PC-3 (cell line): Measurements from ENCODE around the gene ATP5PD. TPM values are rescaled to one million over a fixed set of nuclear protein-coding genes. Genes with fewer than 3 reads are reported as not detected.

Experiments used
- ATAC-seq: fragments of 200-7000 bp; cut with Tn5 transposase; 2 replicates; pipeline ENCODE4 v1.9.1; 2020; ENCODE audit warnings: mild to moderate bottlenecking, moderate library complexity
- BruUV-seq: library from RNA; stranded (reverse); fragments of 400-500 nt; replicated peaks from 2 replicates; lab custom pipeline; 2021; lab: Mats Ljungman, UMichigan
- CTCF ChIA-PET: fragments of 300-600 bp; sonication (Branson Sonifier 250); formaldehyde crosslinking; loops from one replicate; lab custom pipeline; 2022; ENCODE audit warnings: antibody characterized with exemption; lab: Charles Lee
- POLR2A ChIA-PET: fragments of 300-600 bp; sonication (Branson Sonifier 250); formaldehyde crosslinking; loops from one replicate; lab custom pipeline; 2022; ENCODE audit warnings: antibody characterized with exemption; ENCODE audit not compliant: unreplicated experiment; lab: Charles Lee
- DNase-seq: peaks from one replicate; pipeline ENCODE4 v3.0.0-alpha.2; 2015
- H2AFZ ChIP-seq: fragments of 300-600 bp; sonication (generic); 2 replicates; pipeline ENCODE4 v1.6.0; 2016; ENCODE audit warnings: antibody characterized with exemption, low read length
- H3F3A ChIP-seq: fragments of 300-600 bp; sonication (generic); one replicate; pipeline ENCODE4 v1.6.0; 2017; ENCODE audit warnings: antibody characterized with exemption, low read length, control low read depth, mild to moderate bottlenecking; ENCODE audit not compliant: unreplicated experiment
- H3K27ac ChIP-seq: fragments of 300-600 bp; sonication (generic); 2 replicates; pipeline ENCODE4 v1.5.1; 2016; ENCODE audit warnings: mild to moderate bottlenecking, low read length
- H3K27me3 ChIP-seq: fragments of 300-600 bp; sonication (generic); 2 replicates; pipeline ENCODE4 v1.6.1; 2016; ENCODE audit warnings: low read length, mixed read lengths
- H3K36me3 ChIP-seq: fragments of 300-600 bp; sonication (generic); 2 replicates; pipeline ENCODE4 v1.6.1; 2016; ENCODE audit warnings: low read depth, mixed run types, low read length, mixed read lengths
- H3K4me1 ChIP-seq: fragments of 300-600 bp; sonication (generic); 2 replicates; pipeline ENCODE4 v1.5.1; 2016; ENCODE audit warnings: low read length; ENCODE audit not compliant: insufficient read depth
- H3K4me2 ChIP-seq: fragments of 300-600 bp; sonication (generic); 2 replicates; pipeline ENCODE4 v1.6.0; 2016; ENCODE audit warnings: low read length
- H3K4me3 ChIP-seq: fragments of 300-600 bp; sonication (generic); 2 replicates; pipeline ENCODE4 v1.5.1; 2016; ENCODE audit warnings: mild to moderate bottlenecking, low read length, mixed read lengths
- H3K79me2 ChIP-seq: fragments of 300-600 bp; sonication (generic); 2 replicates; pipeline ENCODE4 v1.6.1; 2017; ENCODE audit warnings: low read length, mixed read lengths
- H3K9ac ChIP-seq: fragments of 300-600 bp; sonication (generic); 2 replicates; pipeline ENCODE4 v1.6.0; 2016; ENCODE audit warnings: mild to moderate bottlenecking, low read length
- H3K9me2 ChIP-seq: fragments of 300-600 bp; sonication (generic); replicated peaks from 2 replicates; pipeline ENCODE4 v1.6.1; 2016; ENCODE audit warnings: mixed run types, low read length, mixed read lengths
- H3K9me3 ChIP-seq: fragments of 300-600 bp; sonication (generic); 2 replicates; pipeline ENCODE4 v1.6.1; 2016; ENCODE audit warnings: low read length, mixed read lengths
- H4K20me1 ChIP-seq: fragments of 300-600 bp; sonication (generic); 2 replicates; pipeline ENCODE4 v1.6.1; 2016; ENCODE audit warnings: low read length, mixed read lengths
- CTCF ChIP-seq: fragments of 300-600 bp; sonication (generic); conservative IDR thresholded peaks from 2 replicates; pipeline ENCODE4 v1.5.1; 2017; ENCODE audit warnings: antibody characterized with exemption, low read depth, mild to moderate bottlenecking, low read length
- EZH2 ChIP-seq: fragments of 300-600 bp; sonication (generic); IDR thresholded peaks from one replicate; pipeline ENCODE4 v1.6.1; 2017; ENCODE audit warnings: antibody characterized with exemption, mild to moderate bottlenecking, low read length; ENCODE audit not compliant: unreplicated experiment
- EZH2phosphoT487 ChIP-seq: fragments of 300-600 bp; sonication (generic); IDR thresholded peaks from 2 replicates; pipeline ENCODE4 v1.6.1; 2018; ENCODE audit warnings: mild to moderate bottlenecking, antibody characterized with exemption, low read length, borderline replicate concordance
- intact Hi-C: fragments of 100-400 bp; cut with micrococcal nuclease; formaldehyde crosslinking; loops from 2 replicates; pipeline ENCODE4 v1.9.0; 2023
- total RNA-seq: library from RNA; depleted of rRNA; stranded (reverse); fragments of >200 nt; gene quantifications from 2 replicates; pipeline ENCODE4 v1.2.3, GENCODE V29; 2014

Gene ATP5PD
- total RNA-seq, 1 experiment from 2014 or later, result 361 TPM

GRCh38 chr17:74999523-74999922 lies 47.2 kb downstream of the ATP5PD start:
- ChIA-PET POLR2A (no interaction called here), CTCF (interaction anchor here (0.6 kb wide), 1 partner anchor 55 kb away, joined by 5 read pairs; no protein-coding TSS in a partner anchor)
- H3K27ac ChIP-seq, result no peak overlapping the region
- H2AFZ ChIP-seq, result no peak overlapping the region
- no peak overlapping the region for H3K4me2 ChIP-seq
- H3K9me2 ChIP-seq, result no peaks in the 10 kb centered on the region
- no peaks in the 10 kb centered on the region for H3F3A ChIP-seq
- ATAC-seq (no peak), DNase-seq (no peak)
- no peaks in the 10 kb centered on the region for H3K27me3 ChIP-seq
- intact Hi-C loops, result no loop called here
- no peaks in the 10 kb centered on the region for H4K20me1 ChIP-seq
- H3K79me2 ChIP-seq, result no peaks in the 10 kb centered on the region
- no peaks in the 10 kb centered on the region for H3K9me3 ChIP-seq
- BruUV-seq, result no TSS peak
- no peak overlapping the region for H3K4me3 ChIP-seq
- no peak overlapping the region for H3K9ac ChIP-seq
- H3K36me3 ChIP-seq, result peaks cover 9% of the 10 kb centered on the region
- H3K4me1 ChIP-seq, result no peaks in the 10 kb centered on the region
- TF ChIP-seq EZH2phosphoT487, result no peak
- TF ChIP-seq EZH2, result no peak
- TF ChIP-seq CTCF, result no peak

GRCh38 chr17:74998783-74999182 lies 48.0 kb downstream of the ATP5PD start:
- Histone ChIP-seq H3K4me3 (no peak overlapping the region), H3K9me2 (no peaks in the 10 kb centered on the region), H3K27me3 (no peaks in the 10 kb centered on the region), H3K4me2 (no peak overlapping the region), H4K20me1 (no peaks in the 10 kb centered on the region), H3K9ac (no peak overlapping the region), H3K27ac (no peak overlapping the region), H3K9me3 (no peaks in the 10 kb centered on the region), H3K79me2 (no peaks in the 10 kb centered on the region), H3K36me3 (peaks cover 13% of the 10 kb centered on the region), H2AFZ (no peak overlapping the region), H3K4me1 (no peaks in the 10 kb centered on the region), H3F3A (no peaks in the 10 kb centered on the region)
- intact Hi-C loops, result no loop called here
- ATAC-seq (no peak), DNase-seq (no peak)
- BruUV-seq, result no TSS peak
- POLR2A ChIA-PET, result no interaction called here
- TF ChIP-seq EZH2, result no peak
- no peak for TF ChIP-seq EZH2phosphoT487
- TF ChIP-seq CTCF, result no peak
- CTCF ChIA-PET, result no interaction called here

- DNase-seq, result no peak
- no peaks in the 10 kb centered on the region for H3K9me3 ChIP-seq
- BruUV-seq, result no TSS peak
- H3K4me3 ChIP-seq, result no peak overlapping the region
- CTCF ChIA-PET, result no interaction called here
- no peak for ATAC-seq
- TF ChIP-seq EZH2 (no peak), CTCF (no peak), EZH2phosphoT487 (no peak)
- no peak overlapping the region for H3K9ac ChIP-seq
- no peak overlapping the region for H3K4me2 ChIP-seq
- no peaks in the 10 kb centered on the region for H3F3A ChIP-seq
- peaks cover 9% of the 10 kb centered on the region for H3K36me3 ChIP-seq
- no peak overlapping the region for H2AFZ ChIP-seq
- intact Hi-C loops, result no loop called here
- no peaks in the 10 kb centered on the region for H3K9me2 ChIP-seq
- no peaks in the 10 kb centered on the region for H4K20me1 ChIP-seq
- H3K27ac ChIP-seq, result no peak overlapping the region
- H3K4me1 ChIP-seq, result peaks cover 11% of the 10 kb centered on the region
- no peaks in the 10 kb centered on the region for H3K27me3 ChIP-seq
- H3K79me2 ChIP-seq, result peaks cover under 1% of the 10 kb centered on the region
- POLR2A ChIA-PET, result interaction anchor here (0.6 kb wide), 1 partner anchor 17 kb away, joined by 3 read pairs; no protein-coding TSS in a partner anchor
Observed at GRCh38 chr17:74995847-74996246, 50.9 kb downstream of the ATP5PD start.
